Activated CD8-positive, alpha-beta memory T cell treated with anti-CD3 and anti-CD28 coated beads for 36 hours (primary cell): Measurements from ENCODE around the gene MPV17L2. TPM values are rescaled to one million over a fixed set of nuclear protein-coding genes. Genes with fewer than 3 reads are reported as not detected.

Source experiments
- total RNA-seq, 2 experiments: library from RNA; stranded (reverse); gene quantifications; one replicate each; pipeline ENCODE4 v1.2.3, GENCODE V29; 2021

MPV17L2 gene
- total RNA-seq, 2 experiments from 2014 or later, result 20.4 to 21.6 TPM

Other genes with a start within 250 kb of the MPV17L2 start
- under 1 TPM in 1 of 2 experiments, not detected in 1; 0.15 TPM for gene KCNN1, start 226.1 kb upstream of the MPV17L2 start, total RNA-seq
- 10 to 100 TPM; 24.7 to 26.5 TPM for gene ARRDC2, start 185.0 kb upstream of the MPV17L2 start, total RNA-seq
- gene IL12RB1, start 106.3 kb upstream of the MPV17L2 start, total RNA-seq, result 10 to 100 TPM; 18.7 to 22.0 TPM
- gene MAST3, start 95.4 kb upstream of the MPV17L2 start, total RNA-seq, result 10 to 100 TPM; 15.5 to 16.2 TPM
- 10 to 100 TPM; 18.6 to 19.5 TPM for gene PIK3R2, start 40.1 kb upstream of the MPV17L2 start, total RNA-seq
- 10 to 100 TPM; 22.5 to 24.6 TPM for gene IFI30, start 19.4 kb upstream of the MPV17L2 start, total RNA-seq
- 1 to 10 TPM; 6.3 to 6.5 TPM for gene RAB3A, start 10.8 kb downstream of the MPV17L2 start, total RNA-seq
- not detected for gene PDE4C, start 33.2 kb downstream of the MPV17L2 start, total RNA-seq
- under 1 TPM; 0.40 to 0.59 TPM for gene IQCN, start 81.2 kb downstream of the MPV17L2 start, total RNA-seq
- gene JUND, start 88.4 kb downstream of the MPV17L2 start, total RNA-seq, result 100 to 1,000 TPM; 339 to 357 TPM
- 100 to 1,000 TPM; 385 to 395 TPM for gene LSM4, start 129.9 kb downstream of the MPV17L2 start, total RNA-seq
- gene PGPEP1, start 147.4 kb downstream of the MPV17L2 start, total RNA-seq, result 10 to 100 TPM; 27.5 to 28.4 TPM
- not detected for gene GDF15, start 192.9 kb downstream of the MPV17L2 start, total RNA-seq
- not detected for gene LRRC25, start 204.4 kb downstream of the MPV17L2 start, total RNA-seq
- gene SSBP4, start 226.2 kb downstream of the MPV17L2 start, total RNA-seq, result 100 to 1,000 TPM; 151 to 158 TPM
- 10 to 100 TPM; 22.8 to 23.7 TPM for gene ISYNA1, start 244.9 kb downstream of the MPV17L2 start, total RNA-seq